Hepatocyte (in vitro differentiated cells): ENCODE results near the gene WDR6. TPM values are rescaled to one million over a fixed set of nuclear protein-coding genes. Genes with fewer than 3 reads are reported as not detected.
A peak's percentile ranks its signal among the peaks of the same experiment; 100 is the strongest.

Experiments
- DNase-seq: peaks from one replicate; pipeline ENCODE4 v3.0.0-alpha.2; 2016; ENCODE audit warnings: low spot score
- H2AFZ ChIP-seq: fragments of 200-600 bp; sonication (generic); 2 replicates; pipeline ENCODE4 v1.6.0; 2016; ENCODE audit warnings: antibody characterized with exemption, mild to moderate bottlenecking
- H3K27ac ChIP-seq: fragments of 200-600 bp; sonication (generic); 2 replicates; pipeline ENCODE4 v1.5.1; 2016; ENCODE audit warnings: mild to moderate bottlenecking
- H3K27me3 ChIP-seq: fragments of 200-600 bp; sonication (generic); 2 replicates; pipeline ENCODE4 v1.6.1; 2016
- H3K36me3 ChIP-seq: fragments of 200-600 bp; sonication (generic); replicated peaks from 2 replicates; pipeline ENCODE4 v1.5.1; 2016; ENCODE audit warnings: low read depth; ENCODE audit not compliant: insufficient read depth
- H3K4me1 ChIP-seq: fragments of 200-600 bp; sonication (generic); 2 replicates; pipeline ENCODE4 v1.5.1; 2016; ENCODE audit warnings: mild to moderate bottlenecking, moderate library complexity; ENCODE audit not compliant: insufficient read depth
- H3K4me2 ChIP-seq: fragments of 200-600 bp; sonication (generic); 2 replicates; pipeline ENCODE4 v1.6.0; 2016
- H3K4me3 ChIP-seq: fragments of 200-600 bp; sonication (generic); 2 replicates; pipeline ENCODE4 v1.5.1; 2016; ENCODE audit warnings: mild to moderate bottlenecking
- H3K79me2 ChIP-seq: fragments of 200-600 bp; sonication (generic); 2 replicates; pipeline ENCODE4 v1.6.0; 2017; ENCODE audit warnings: mild to moderate bottlenecking
- H3K9me2 ChIP-seq: fragments of 200-600 bp; sonication (generic); replicated peaks from 2 replicates; pipeline ENCODE4 v1.6.0; 2017; ENCODE audit warnings: mild to moderate bottlenecking; ENCODE audit not compliant: insufficient read depth
- H3K9me3 ChIP-seq: fragments of 200-600 bp; sonication (generic); 2 replicates; pipeline ENCODE4 v1.5.1; 2016; ENCODE audit warnings: low read depth, mild to moderate bottlenecking
- H4K20me1 ChIP-seq: fragments of 200-600 bp; sonication (generic); 2 replicates; pipeline ENCODE4 v1.6.0; 2016; ENCODE audit warnings: mild to moderate bottlenecking; ENCODE audit not compliant: insufficient read depth, poor library complexity, severe bottlenecking
- CTCF ChIP-seq: fragments of 200-600 bp; sonication (generic); IDR thresholded peaks from 2 replicates; pipeline ENCODE4 v1.5.1; 2016; ENCODE audit warnings: antibody characterized with exemption, mild to moderate bottlenecking; ENCODE audit not compliant: poor library complexity
- EZH2 ChIP-seq: fragments of 200-600 bp; sonication (generic); IDR thresholded peaks from 2 replicates; pipeline ENCODE4 v1.6.1; 2016; ENCODE audit warnings: antibody characterized with exemption, mild to moderate bottlenecking, borderline replicate concordance
- EZH2phosphoT487 ChIP-seq: fragments of 200-600 bp; sonication (generic); IDR thresholded peaks from one replicate; pipeline ENCODE4 v1.6.1; 2018; ENCODE audit warnings: antibody characterized with exemption, mild to moderate bottlenecking, low read depth, moderate library complexity; ENCODE audit not compliant: unreplicated experiment, severe bottlenecking
- WGBS: methylation state at CpG from one replicate; pipeline ENCODE4 v1.1.6; 2016; ENCODE audit warnings: low lambda C conversion rate; ENCODE audit errors: missing lambda C conversion rate; 5-methylcytosine and 5-hydroxymethylcytosine counted together
- polyA plus RNA-seq: library from polyadenylated mRNA; unstranded; fragments of >200 nt; fragmentation: Nextera tagmentation; extraction: Ambion mirVana; gene quantifications from 2 replicates; pipeline ENCODE4 v1.2.1, GENCODE V29; 2016
- total RNA-seq: library from RNA; depleted of rRNA; stranded (reverse); fragments of >200 nt; gene quantifications from 2 replicates; pipeline ENCODE4 v1.2.3, GENCODE V29; 2014

WDR6 gene
- total and polyA plus RNA-seq, 2 experiments from 2014 or later: 157 to 190 TPM

DNA sequence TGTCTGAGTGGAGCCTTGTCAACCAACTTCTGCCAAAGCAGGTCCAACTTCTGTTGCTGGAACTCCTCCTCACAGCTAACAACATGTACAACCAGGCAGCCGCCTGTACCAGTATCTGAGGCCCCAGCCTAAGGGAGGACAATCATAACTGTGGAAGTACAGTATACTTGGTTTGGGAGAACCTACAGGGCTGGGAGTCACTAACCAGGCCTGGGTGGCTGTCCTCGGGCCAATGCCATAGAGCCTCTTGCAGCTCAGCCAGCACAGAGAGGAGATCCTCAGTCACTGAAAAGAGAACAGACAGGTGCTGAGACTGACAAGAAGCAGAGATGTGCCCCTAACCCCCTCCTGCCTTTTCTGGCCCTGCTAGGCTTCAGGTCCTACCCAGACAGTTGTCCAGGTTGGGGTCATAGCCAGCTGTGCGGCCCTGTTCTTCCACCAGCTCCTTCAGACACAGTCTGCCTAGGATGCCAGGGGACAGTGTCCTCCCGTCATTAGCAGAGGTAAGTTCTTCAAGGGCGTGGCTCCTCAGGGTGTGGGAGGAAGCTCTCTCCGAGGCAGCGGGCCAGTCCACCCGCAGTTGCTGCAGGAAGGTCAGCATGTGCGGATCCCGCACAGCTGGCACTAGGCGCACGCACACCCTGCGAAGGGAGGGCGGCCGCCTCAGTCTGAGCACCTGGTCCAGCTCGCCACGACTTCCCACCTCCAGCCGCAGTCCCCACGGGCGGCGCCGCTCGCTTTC lies 10.2 kb downstream of the WDR6 start:
- no peak for TF ChIP-seq EZH2phosphoT487
- TF ChIP-seq EZH2: no peak
- no peak for TF ChIP-seq CTCF
- H3K4me1 ChIP-seq: peaks cover 30% of the 10 kb centered on the region
- H3K27me3 ChIP-seq: no peaks in the 10 kb centered on the region
- H3K4me2 ChIP-seq: peak overlapping the region; percentile 96
- H4K20me1 ChIP-seq: peaks cover 35% of the 10 kb centered on the region
- WGBS: 10% methylated on average over 23 of the region's 23 CpGs
- H3K4me3 ChIP-seq: peak overlapping the region; percentile 75
- peak overlapping the region; percentile 96 for H3K27ac ChIP-seq
- H3K36me3 ChIP-seq: no peaks in the 10 kb centered on the region
- no peaks in the 10 kb centered on the region for H3K9me3 ChIP-seq
- peaks cover 46% of the 10 kb centered on the region for H3K79me2 ChIP-seq
- H3K9me2 ChIP-seq: no peaks in the 10 kb centered on the region
- H2AFZ ChIP-seq: peak overlapping the region; percentile 85
- DNase-seq: no peak

DNA sequence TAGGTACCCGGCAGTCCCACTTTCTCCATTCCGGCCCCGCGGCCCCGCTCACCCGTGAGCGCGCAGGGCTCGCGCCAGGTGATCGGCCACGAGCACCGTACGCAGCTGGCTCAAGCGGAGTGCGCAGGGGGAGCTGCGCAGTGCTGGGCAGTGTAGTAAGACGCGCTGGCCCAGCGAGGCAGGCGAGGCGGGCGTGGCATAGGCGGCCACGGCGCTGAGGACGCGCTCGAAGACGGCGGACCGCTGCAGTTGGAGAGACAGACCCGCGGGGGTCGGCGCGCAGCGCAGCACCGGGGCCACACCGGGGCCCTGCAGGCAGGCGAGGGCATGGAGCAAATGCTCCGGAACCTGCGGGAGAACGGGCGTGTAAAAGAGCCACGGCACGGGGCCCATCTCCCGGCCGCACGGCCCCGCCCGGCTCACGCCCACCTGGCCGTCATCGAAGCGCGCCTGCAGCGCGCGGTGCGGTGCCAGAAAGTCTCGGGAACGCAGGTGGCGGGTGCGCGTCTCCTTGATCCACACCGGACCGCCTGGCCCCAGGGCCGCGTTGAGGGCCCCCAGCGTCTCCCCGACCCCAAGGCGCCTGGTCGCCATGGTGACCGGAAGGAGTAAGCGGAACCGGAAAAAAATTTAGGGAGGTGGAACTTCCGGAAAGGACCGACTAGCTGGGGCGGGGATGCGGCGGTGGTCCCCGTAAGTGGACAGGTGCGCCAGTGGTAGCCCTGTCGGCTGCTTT lies 10.9 kb downstream of the WDR6 start, which contains the start of gene DALRD3:
TSS of gene DALRD3 (minus strand) at position 610 of the 736 bp plus-strand sequence. CDS start at position 594, 16 bp downstream.
- Histone ChIP-seq H3K4me1 (peaks cover 35% of the 10 kb centered on the region), H3K4me3 (peak within 1 kb of the TSS; percentile 75), H3K79me2 (peaks cover 47% of the 10 kb centered on the region), H3K9me3 (no peaks in the 10 kb centered on the region), H3K27me3 (no peaks in the 10 kb centered on the region), H3K27ac (peak within 1 kb of the TSS; percentile 96), H2AFZ (peak within 1 kb of the TSS; percentile 85), H3K36me3 (no peaks in the 10 kb centered on the region), H4K20me1 (peaks cover 28% of the 10 kb centered on the region), H3K9me2 (no peaks in the 10 kb centered on the region), H3K4me2 (peak within 1 kb of the TSS; percentile 96)
- peak; percentile 85 for DNase-seq
- WGBS: 2% methylated on average over 82 of the region's 85 CpGs
- TF ChIP-seq EZH2phosphoT487: no peak
- TF ChIP-seq EZH2: no peak
- TF ChIP-seq CTCF: no peak

- H2AFZ ChIP-seq: peak overlapping the region; percentile 85
- peak overlapping the region; percentile 96 for H3K27ac ChIP-seq
- H3K4me2 ChIP-seq: peak overlapping the region; percentile 96
- WGBS: 7% methylated on average over 18 of the region's 18 CpGs
- TF ChIP-seq EZH2: no peak
- no peaks in the 10 kb centered on the region for H3K36me3 ChIP-seq
- peak overlapping the region; percentile 75 for H3K4me3 ChIP-seq
- peaks cover 47% of the 10 kb centered on the region for H3K79me2 ChIP-seq
- peaks cover 37% of the 10 kb centered on the region for H3K4me1 ChIP-seq
- no peaks in the 10 kb centered on the region for H3K9me2 ChIP-seq
- no peaks in the 10 kb centered on the region for H3K27me3 ChIP-seq
- no peak for DNase-seq
- H4K20me1 ChIP-seq: peaks cover 23% of the 10 kb centered on the region
- H3K9me3 ChIP-seq: no peaks in the 10 kb centered on the region
Observed at GRCh38 chr3:49018707-49019006, 11.5 kb downstream of the WDR6 start.

DNA sequence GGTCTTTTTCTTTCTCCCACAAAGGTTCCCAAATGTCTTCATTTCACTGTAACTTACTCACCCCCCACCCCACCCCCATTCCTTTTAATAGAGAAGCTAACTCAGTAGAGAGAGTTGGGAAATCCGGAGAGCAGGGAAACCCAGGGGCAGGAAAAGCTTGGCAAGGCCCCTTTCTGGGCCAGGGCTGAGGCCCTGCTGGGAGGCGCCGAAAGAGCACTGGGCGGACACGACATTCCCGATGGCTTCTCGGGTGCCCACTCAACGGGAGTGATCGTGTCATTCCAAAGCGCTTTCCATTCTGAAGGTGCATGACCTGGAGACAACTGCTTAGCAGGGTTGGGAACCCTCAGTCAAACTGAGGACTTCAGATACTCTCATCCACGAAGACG lies 12.7 kb downstream of the WDR6 start:
- peak overlapping the region; percentile 67 for H3K4me3 ChIP-seq
- peaks cover 54% of the 10 kb centered on the region for H3K79me2 ChIP-seq
- H3K27me3 ChIP-seq: no peaks in the 10 kb centered on the region
- H3K4me2 ChIP-seq: peak overlapping the region; percentile 96
- WGBS: 40% methylated on average over 12 of the region's 12 CpGs
- H3K36me3 ChIP-seq: no peaks in the 10 kb centered on the region
- peaks cover 37% of the 10 kb centered on the region for H3K4me1 ChIP-seq
- DNase-seq: no peak
- H3K27ac ChIP-seq: peak overlapping the region; percentile 96
- H3K9me2 ChIP-seq: no peaks in the 10 kb centered on the region
- H4K20me1 ChIP-seq: peaks cover 12% of the 10 kb centered on the region
- H3K9me3 ChIP-seq: no peaks in the 10 kb centered on the region
- no peak overlapping the region for H2AFZ ChIP-seq
- TF ChIP-seq EZH2: no peak
- no peak for TF ChIP-seq CTCF
